IPS-NIHi11 (cell line): ENCODE measurements around the gene SLC18B1.

ENCODE experiments used
- DNase-seq: peaks from one replicate; pipeline ENCODE4 v3.0.0; 2012; ENCODE audit warnings: mixed read lengths, low spot score

The SLC18B1 gene

GRCh38 chr6:132797951-132798868 is at the start of gene SLC18B1:
Gene SLC18B1 (minus strand): TSS chr6:132798637. CDS start chr6:132798456, 181 bp downstream.
- DNase-seq = peak; percentile 77

GRCh38 chr6:132843316-132844035 is 45.0 kb upstream of the SLC18B1 start:
- no peak for DNase-seq

GRCh38 chr6:132841966-132842365 is 43.5 kb upstream of the SLC18B1 start:
- no peak for DNase-seq

GRCh38 chr6:132832891-132833290 is 34.5 kb upstream of the SLC18B1 start:
- DNase-seq = no peak

- DNase-seq = peak; percentile 29
Measured at GRCh38 chr6:132830334-132830751, 31.9 kb upstream of the SLC18B1 start.

GRCh38 chr6:132820629-132821381 is 22.4 kb upstream of the SLC18B1 start:
- DNase-seq = no peak

GRCh38 chr6:132819405-132820161 is 21.1 kb upstream of the SLC18B1 start:
- DNase-seq = no peak

GRCh38 chr6:132818404-132819359 is 20.2 kb upstream of the SLC18B1 start:
- no peak for DNase-seq

- no peak for DNase-seq
Measured at GRCh38 chr6:132817554-132818403, 19.3 kb upstream of the SLC18B1 start.

GRCh38 chr6:132816660-132817059 is 18.2 kb upstream of the SLC18B1 start:
- no peak for DNase-seq

GRCh38 chr6:132814716-132815570 is 16.5 kb upstream of the SLC18B1 start:
- DNase-seq = no peak

GRCh38 chr6:132813173-132813856 is 14.9 kb upstream of the SLC18B1 start:
- no peak for DNase-seq

GRCh38 chr6:132812756-132813172 is 14.3 kb upstream of the SLC18B1 start:
- DNase-seq = no peak

- DNase-seq = no peak
Measured at GRCh38 chr6:132812255-132812732, 13.9 kb upstream of the SLC18B1 start.

GRCh38 chr6:132811276-132811675 is 12.8 kb upstream of the SLC18B1 start:
- DNase-seq = no peak

- no peak for DNase-seq
Measured at GRCh38 chr6:132805548-132805947, 7.1 kb upstream of the SLC18B1 start.

- DNase-seq = no peak
Measured at GRCh38 chr6:132804251-132804650, 5.8 kb upstream of the SLC18B1 start.

- DNase-seq = no peak
Measured at GRCh38 chr6:132800656-132801055, 2.2 kb upstream of the SLC18B1 start.
